ENCODE measurements around the gene SMIM29.

GRCh38 chr6:34281702-34282334 is 33.0 kb upstream of the SMIM29 start:
- TF ChIP-seq CTCF (IDR thresholded peaks at IDR 0.05) (no peak), POLR2A (IDR thresholded peaks at IDR 0.05) (no peak), POLR2AphosphoS5 (IDR thresholded peaks at IDR 0.05) (no peak)
